Smooth muscle cell (in vitro differentiated cells): ENCODE results near the gene CT45A10. TPM values are rescaled to one million over a fixed set of nuclear protein-coding genes. Genes with fewer than 3 reads are reported as not detected.
"Not testable (repeated sequence)": the region's sequence is repeated elsewhere in the genome, so short reads cannot be mapped to it uniquely, and the experiment has no call there.

Experiments
- DNase-seq: peaks from one replicate; lab custom pipeline; 2025; ENCODE audit not compliant: unreplicated experiment; lab: John Stamatoyannopoulos, UW
- H2AFZ ChIP-seq: fragments of 200-600 bp; sonication (generic); 2 replicates; pipeline ENCODE4 v1.6.0; 2016; ENCODE audit warnings: antibody characterized with exemption, low read depth, mild to moderate bottlenecking
- H3F3A ChIP-seq: fragments of 200-600 bp; sonication (generic); 2 replicates; pipeline ENCODE4 v1.6.0; 2017; ENCODE audit warnings: antibody characterized with exemption, low read depth
- H3K27ac ChIP-seq: fragments of 200-600 bp; sonication (generic); 2 replicates; pipeline ENCODE4 v1.5.1; 2016; ENCODE audit warnings: low read depth, mild to moderate bottlenecking
- H3K27me3 ChIP-seq: fragments of 200-600 bp; sonication (generic); 2 replicates; pipeline ENCODE4 v1.6.1; 2016; ENCODE audit warnings: low read depth, mild to moderate bottlenecking
- H3K36me3 ChIP-seq: fragments of 200-600 bp; sonication (generic); 2 replicates; pipeline ENCODE4 v1.5.1; 2016; ENCODE audit warnings: low read depth
- H3K4me1 ChIP-seq: fragments of 200-600 bp; sonication (generic); 2 replicates; pipeline ENCODE4 v1.5.1; 2016; ENCODE audit warnings: low read depth
- H3K4me2 ChIP-seq: fragments of 200-600 bp; sonication (generic); 2 replicates; pipeline ENCODE4 v1.6.0; 2016; ENCODE audit warnings: mild to moderate bottlenecking
- H3K4me3 ChIP-seq: fragments of 200-600 bp; sonication (generic); 2 replicates; pipeline ENCODE4 v1.5.1; 2016; ENCODE audit warnings: mild to moderate bottlenecking
- H3K79me2 ChIP-seq: fragments of 200-600 bp; sonication (generic); 2 replicates; pipeline ENCODE4 v1.6.0; 2016; ENCODE audit warnings: low read depth, mild to moderate bottlenecking
- H3K9ac ChIP-seq: fragments of 200-600 bp; sonication (generic); 2 replicates; pipeline ENCODE4 v1.6.0; 2016; ENCODE audit warnings: low read depth
- H3K9me3 ChIP-seq: fragments of 200-600 bp; sonication (generic); replicated peaks from 2 replicates; pipeline ENCODE4 v1.5.1; 2016; ENCODE audit warnings: low read depth
- H4K20me1 ChIP-seq: fragments of 200-600 bp; sonication (generic); 2 replicates; pipeline ENCODE4 v1.6.0; 2016; ENCODE audit warnings: low read depth
- WGBS: methylation state at CpG from one replicate; pipeline ENCODE4 v1.1.7; 2016; ENCODE audit warnings: low lambda C conversion rate; 5-methylcytosine and 5-hydroxymethylcytosine counted together
- polyA plus RNA-seq: library from polyadenylated mRNA; unstranded; fragments of >200 nt; fragmentation: Nextera tagmentation; extraction: Ambion mirVana; gene quantifications from 2 replicates; pipeline ENCODE4 v1.2.1, GENCODE V29; 2016
- total RNA-seq: library from RNA; depleted of rRNA; stranded (reverse); fragments of >200 nt; gene quantifications from 2 replicates; pipeline ENCODE4 v1.2.3, GENCODE V29; 2014
- TF ChIP-seq, protein P1 (sequence below): fragments of 200-600 bp; sonication (generic); IDR thresholded peaks from 2 replicates; pipeline ENCODE4 v1.5.1; 2017; ENCODE audit warnings: borderline replicate concordance, mild to moderate bottlenecking, antibody characterized with exemption; ENCODE audit not compliant: insufficient read depth, poor library complexity, severe bottlenecking

CT45A10 gene
- total and polyA plus RNA-seq, 2 experiments from 2014 or later = not detected

DNA sequence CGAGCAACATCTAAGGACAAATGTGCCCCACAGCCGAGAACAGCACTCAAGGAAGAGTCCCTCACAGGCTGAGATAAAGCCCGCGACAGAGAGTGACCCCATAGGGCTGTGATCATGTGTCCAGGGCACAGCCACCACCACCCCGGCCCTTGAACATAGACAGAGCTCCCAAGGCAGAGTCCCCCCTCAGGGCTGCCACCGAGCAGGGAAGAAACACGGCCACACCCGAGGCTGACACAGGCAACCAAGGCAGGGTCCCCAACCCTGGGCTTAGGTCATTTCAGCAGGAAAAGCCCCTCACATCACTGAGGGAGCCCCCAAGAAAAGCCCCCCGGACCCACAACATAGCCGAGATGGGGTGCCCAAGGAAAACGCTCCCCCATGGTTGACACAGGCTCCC, 463 bp downstream of the CT45A10 start:
- DNase-seq = no peak
- TF ChIP-seq, protein P1, sequence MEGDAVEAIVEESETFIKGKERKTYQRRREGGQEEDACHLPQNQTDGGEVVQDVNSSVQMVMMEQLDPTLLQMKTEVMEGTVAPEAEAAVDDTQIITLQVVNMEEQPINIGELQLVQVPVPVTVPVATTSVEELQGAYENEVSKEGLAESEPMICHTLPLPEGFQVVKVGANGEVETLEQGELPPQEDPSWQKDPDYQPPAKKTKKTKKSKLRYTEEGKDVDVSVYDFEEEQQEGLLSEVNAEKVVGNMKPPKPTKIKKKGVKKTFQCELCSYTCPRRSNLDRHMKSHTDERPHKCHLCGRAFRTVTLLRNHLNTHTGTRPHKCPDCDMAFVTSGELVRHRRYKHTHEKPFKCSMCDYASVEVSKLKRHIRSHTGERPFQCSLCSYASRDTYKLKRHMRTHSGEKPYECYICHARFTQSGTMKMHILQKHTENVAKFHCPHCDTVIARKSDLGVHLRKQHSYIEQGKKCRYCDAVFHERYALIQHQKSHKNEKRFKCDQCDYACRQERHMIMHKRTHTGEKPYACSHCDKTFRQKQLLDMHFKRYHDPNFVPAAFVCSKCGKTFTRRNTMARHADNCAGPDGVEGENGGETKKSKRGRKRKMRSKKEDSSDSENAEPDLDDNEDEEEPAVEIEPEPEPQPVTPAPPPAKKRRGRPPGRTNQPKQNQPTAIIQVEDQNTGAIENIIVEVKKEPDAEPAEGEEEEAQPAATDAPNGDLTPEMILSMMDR = no peak
- Histone ChIP-seq H3K4me2 (no peak overlapping the region), H3F3A (no peaks in the 10 kb centered on the region), H2AFZ (no peak overlapping the region), H3K36me3 (no peaks in the 10 kb centered on the region), H3K27ac (no peak overlapping the region), H3K27me3 (no peaks in the 10 kb centered on the region), H3K4me3 (no peak overlapping the region), H3K9me3 (no peaks in the 10 kb centered on the region), H3K9ac (no peak overlapping the region), H3K79me2 (no peaks in the 10 kb centered on the region), H4K20me1 (no peaks in the 10 kb centered on the region), H3K4me1 (no peaks in the 10 kb centered on the region)
- WGBS = 85% methylated on average over 11 of the region's 11 CpGs

DNA sequence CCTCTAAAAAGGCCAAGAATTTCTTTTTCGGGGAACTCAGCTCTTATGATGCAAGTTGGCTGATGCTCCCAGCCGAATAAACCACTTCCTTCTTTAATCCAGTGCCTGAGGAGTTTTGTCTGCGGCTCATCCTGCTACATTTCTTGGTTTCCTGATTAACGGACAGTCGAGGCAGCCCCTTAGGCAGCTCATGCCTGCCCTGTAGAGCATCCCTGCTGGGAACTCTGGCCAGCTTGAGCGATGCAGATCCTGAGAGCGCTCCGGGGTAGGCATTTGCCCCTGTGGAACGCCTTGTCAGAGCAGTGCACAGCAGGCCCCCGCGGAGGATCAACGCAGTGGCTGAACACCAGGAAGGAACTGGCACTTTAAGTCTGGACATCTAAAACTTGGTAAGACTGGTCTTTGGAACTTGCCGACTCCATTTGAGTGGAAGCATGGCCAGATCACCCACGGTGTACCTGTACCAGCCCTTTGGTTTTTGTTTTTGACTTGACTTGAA, 3.1 kb downstream of the CT45A10 start:
- H3K4me1 ChIP-seq = no peaks in the 10 kb centered on the region
- WGBS = 87% methylated on average over 14 of the region's 14 CpGs
- no peak for DNase-seq
- TF ChIP-seq, protein P1 = no peak
- no peaks in the 10 kb centered on the region for H4K20me1 ChIP-seq
- no peaks in the 10 kb centered on the region for H3F3A ChIP-seq
- no peak overlapping the region for H3K4me2 ChIP-seq
- H3K4me3 ChIP-seq = no peak overlapping the region
- no peaks in the 10 kb centered on the region for H3K79me2 ChIP-seq
- no peak overlapping the region for H2AFZ ChIP-seq
- H3K27ac ChIP-seq = no peak overlapping the region
- no peaks in the 10 kb centered on the region for H3K27me3 ChIP-seq
- no peaks in the 10 kb centered on the region for H3K36me3 ChIP-seq
- H3K9ac ChIP-seq = no peak overlapping the region
- no peaks in the 10 kb centered on the region for H3K9me3 ChIP-seq

DNA sequence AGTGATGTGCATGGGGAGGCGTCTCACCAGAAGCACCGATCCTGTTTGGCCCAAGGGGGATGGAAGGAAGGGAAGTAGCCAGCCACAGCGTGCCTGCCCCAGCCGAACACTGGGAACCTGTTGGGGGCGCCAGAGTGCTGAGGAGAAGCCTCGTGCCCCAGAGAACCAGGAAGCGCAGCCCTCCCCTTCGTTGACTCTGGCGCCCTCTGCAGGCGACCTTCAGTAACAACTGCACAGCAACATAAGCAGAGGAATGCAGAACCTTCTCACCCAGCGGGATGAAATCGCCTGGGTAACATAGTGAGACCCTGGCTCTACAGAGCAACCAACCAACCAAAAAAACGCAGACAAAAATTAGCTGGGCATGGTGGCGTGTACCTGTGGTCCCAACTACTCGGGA, 4.3 kb downstream of the CT45A10 start:
- H2AFZ ChIP-seq, H3K79me2 ChIP-seq, H3F3A ChIP-seq, H3K4me2 ChIP-seq, DNase-seq, H3K9ac ChIP-seq, H3K27me3 ChIP-seq, H3K36me3 ChIP-seq, H3K4me1 ChIP-seq, H3K9me3 ChIP-seq, H3K27ac ChIP-seq, H3K4me3 ChIP-seq, H4K20me1 ChIP-seq: not testable (repeated sequence)
- 64% methylated on average over 11 of the region's 15 CpGs for WGBS

DNA sequence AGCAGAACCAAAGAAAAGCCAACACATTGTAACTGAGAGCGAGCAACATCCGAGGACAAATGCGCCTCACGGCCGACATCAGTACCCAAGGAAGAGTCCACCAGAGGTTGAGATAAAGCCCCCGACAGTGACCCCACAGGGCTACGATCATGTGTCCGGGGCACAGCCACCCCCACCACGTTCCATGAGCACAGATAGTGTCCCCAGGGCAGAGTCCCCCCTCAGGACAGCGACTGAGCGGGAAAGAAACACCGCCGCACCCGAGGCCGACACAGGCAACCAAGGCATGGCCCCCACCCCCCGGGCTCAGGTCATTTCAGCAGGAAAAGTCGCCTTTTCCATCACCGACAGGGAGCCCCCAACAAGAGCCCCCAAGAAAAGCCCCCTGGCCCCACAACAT, 5.0 kb downstream of the CT45A10 start:
- H3K36me3 ChIP-seq, H3K79me2 ChIP-seq, H3K27ac ChIP-seq, H2AFZ ChIP-seq, H3K9ac ChIP-seq, H4K20me1 ChIP-seq, DNase-seq, H3K4me1 ChIP-seq, H3K4me2 ChIP-seq, H3K4me3 ChIP-seq, H3K27me3 ChIP-seq, H3K9me3 ChIP-seq, H3F3A ChIP-seq: not testable (repeated sequence)
- WGBS = 84% methylated on average over 14 of the region's 18 CpGs

DNA sequence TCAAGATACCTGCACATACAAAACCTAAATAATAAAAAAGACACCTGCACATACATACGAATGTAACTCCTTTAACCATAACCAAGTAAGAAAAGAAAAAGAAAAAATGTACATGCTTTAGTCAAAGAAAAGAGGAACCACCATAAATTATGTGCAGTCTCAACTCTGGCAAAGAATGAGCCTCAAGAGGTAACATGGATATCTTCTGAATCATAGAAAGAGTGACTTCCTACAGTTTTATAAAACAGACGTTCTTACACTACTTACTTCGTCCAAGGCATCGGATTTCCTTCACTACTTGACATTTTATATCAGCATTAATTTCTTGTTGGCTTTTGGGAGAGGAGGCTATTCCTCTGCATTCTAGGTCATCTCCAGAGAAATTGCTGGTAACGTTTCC, 10.5 kb downstream of the CT45A10 start:
- H3K27me3 ChIP-seq, H3K9ac ChIP-seq, H3K4me2 ChIP-seq, H3K4me1 ChIP-seq, H3F3A ChIP-seq, H2AFZ ChIP-seq, H3K9me3 ChIP-seq, H3K27ac ChIP-seq, H4K20me1 ChIP-seq, H3K4me3 ChIP-seq, DNase-seq, H3K79me2 ChIP-seq, H3K36me3 ChIP-seq: not testable (repeated sequence)
- WGBS = 64% methylated on average over 4 of the region's 5 CpGs

DNA sequence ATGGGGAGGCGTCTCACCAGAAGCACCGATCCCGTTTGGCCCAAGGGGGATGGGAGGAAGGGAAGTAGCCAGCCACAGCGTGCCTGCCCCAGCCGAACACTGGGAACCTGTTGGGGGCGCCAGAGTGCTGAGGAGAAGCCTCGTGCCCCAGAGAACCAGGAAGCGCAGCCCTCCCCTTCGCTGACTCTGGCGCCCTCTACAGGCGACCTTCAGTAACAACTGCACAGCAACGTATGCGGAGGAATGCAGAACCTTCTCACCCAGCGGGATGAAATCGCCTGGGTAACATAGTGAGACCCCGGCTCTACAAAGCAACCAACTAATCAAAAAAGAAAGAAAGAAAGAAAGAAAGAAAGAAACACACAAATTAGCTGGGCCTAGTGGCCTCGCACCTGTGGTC, 21.5 kb downstream of the CT45A10 start, which contains the start of gene CT45A9:
TSS of gene CT45A9 (minus strand) at position 101 of the 400 bp plus-strand sequence. CDS start 3,751 bp downstream, outside the sequence.
- H3K27ac ChIP-seq, H3K36me3 ChIP-seq, H3K4me3 ChIP-seq, H3K4me2 ChIP-seq, H3F3A ChIP-seq, H3K9ac ChIP-seq, H4K20me1 ChIP-seq, H2AFZ ChIP-seq, H3K27me3 ChIP-seq, H3K9me3 ChIP-seq, H3K4me1 ChIP-seq, H3K79me2 ChIP-seq, DNase-seq: not testable (repeated sequence)
- no CpG with 5 or more reads among the region's 17 CpGs for WGBS

DNA sequence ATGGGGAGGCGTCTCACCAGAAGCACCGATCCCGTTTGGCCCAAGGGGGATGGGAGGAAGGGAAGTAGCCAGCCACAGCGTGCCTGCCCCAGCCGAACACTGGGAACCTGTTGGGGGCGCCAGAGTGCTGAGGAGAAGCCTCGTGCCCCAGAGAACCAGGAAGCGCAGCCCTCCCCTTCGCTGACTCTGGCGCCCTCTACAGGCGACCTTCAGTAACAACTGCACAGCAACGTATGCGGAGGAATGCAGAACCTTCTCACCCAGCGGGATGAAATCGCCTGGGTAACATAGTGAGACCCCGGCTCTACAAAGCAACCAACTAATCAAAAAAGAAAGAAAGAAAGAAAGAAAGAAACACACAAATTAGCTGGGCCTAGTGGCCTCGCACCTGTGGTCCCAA, 38.8 kb downstream of the CT45A10 start, which contains the start of gene CT45A8:
TSS of gene CT45A8 (minus strand) at position 101 of the 400 bp plus-strand sequence. CDS start 3,755 bp downstream, outside the sequence.
- not testable (repeated sequence) for H3K9ac ChIP-seq, H3K79me2 ChIP-seq, H2AFZ ChIP-seq, H3K4me2 ChIP-seq, H3K4me1 ChIP-seq, H4K20me1 ChIP-seq, H3F3A ChIP-seq, DNase-seq, H3K27me3 ChIP-seq, H3K4me3 ChIP-seq, H3K9me3 ChIP-seq, H3K36me3 ChIP-seq, H3K27ac ChIP-seq
- WGBS = no CpG with 5 or more reads among the region's 17 CpGs
